Activated CD8-positive, alpha-beta memory T cell treated with anti-CD3 and anti-CD28 coated beads for 48 hours (primary cell): ENCODE measurements around the gene CHMP4A.
"Not testable (repeated sequence)": the region's sequence is repeated elsewhere in the genome, so short reads cannot be mapped to it uniquely, and the experiment has no call there.

Experiments used
- DNase-seq, 3 experiments: peaks; one replicate each; pipeline ENCODE4 v3.0.0-alpha.2; 2020; ENCODE audit warnings: low read depth in 2 of 3, low spot score in 2 of 3

CHMP4A gene

GRCh38 chr14:24247422-24247821 lies 34.1 kb upstream of the CHMP4A start:
- no peak for DNase-seq

GRCh38 chr14:24246765-24247212 lies 33.5 kb upstream of the CHMP4A start:
- DNase-seq, result no peak

- not testable (repeated sequence) for DNase-seq
Measured at GRCh38 chr14:24245350-24245749, 32.1 kb upstream of the CHMP4A start.

GRCh38 chr14:24243336-24243836 lies 30.1 kb upstream of the CHMP4A start:
- DNase-seq, result no peak

GRCh38 chr14:24241829-24242443 lies 28.6 kb upstream of the CHMP4A start:
- peak in 1 of 3 experiments; percentile 82 for DNase-seq

- DNase-seq, result no peak
Measured at GRCh38 chr14:24240110-24240918, 27.0 kb upstream of the CHMP4A start.

GRCh38 chr14:24238527-24239037 lies 25.3 kb upstream of the CHMP4A start:
- DNase-seq, result no peak

- no peak for DNase-seq
Measured at GRCh38 chr14:24238123-24238522, 24.8 kb upstream of the CHMP4A start.

- no peak for DNase-seq
Measured at GRCh38 chr14:24237463-24237955, 24.2 kb upstream of the CHMP4A start.

GRCh38 chr14:24236689-24237462 lies 23.6 kb upstream of the CHMP4A start:
- no peak for DNase-seq

GRCh38 chr14:24235804-24236688 lies 22.8 kb upstream of the CHMP4A start:
- DNase-seq, result no peak

- no peak for DNase-seq
Measured at GRCh38 chr14:24234095-24235005, 21.1 kb upstream of the CHMP4A start.

- no peak for DNase-seq
Measured at GRCh38 chr14:24233538-24233866, 20.2 kb upstream of the CHMP4A start.

- DNase-seq, result no peak
Measured at GRCh38 chr14:24232645-24233537, 19.6 kb upstream of the CHMP4A start, which contains the start of gene GMPR2. Gene GMPR2 (plus strand): TSS chr14:24232929. CDS start chr14:24233254, 325 bp downstream.

- peak; percentile 76 to 82 (median 78) for DNase-seq
Measured at GRCh38 chr14:24232121-24232644, 18.9 kb upstream of the CHMP4A start, which contains the start of gene NEDD8. Gene NEDD8 (minus strand): TSS chr14:24232367. CDS start chr14:24232267, 100 bp downstream.

- DNase-seq, result no peak
Measured at GRCh38 chr14:24231263-24232120, 18.2 kb upstream of the CHMP4A start.

- DNase-seq, result no peak
Measured at GRCh38 chr14:24228902-24229301, 15.6 kb upstream of the CHMP4A start.
